ENCODE data around the gene SAA1.
"Not testable (repeated sequence)": the region's sequence is repeated elsewhere in the genome, so short reads cannot be mapped to it uniquely, and the experiment has no call there.

SAA1 gene

GRCh38 chr11:18261721-18262120 lies 4.3 kb upstream of the SAA1 start:
- DNase-seq, result no peak

DNA sequence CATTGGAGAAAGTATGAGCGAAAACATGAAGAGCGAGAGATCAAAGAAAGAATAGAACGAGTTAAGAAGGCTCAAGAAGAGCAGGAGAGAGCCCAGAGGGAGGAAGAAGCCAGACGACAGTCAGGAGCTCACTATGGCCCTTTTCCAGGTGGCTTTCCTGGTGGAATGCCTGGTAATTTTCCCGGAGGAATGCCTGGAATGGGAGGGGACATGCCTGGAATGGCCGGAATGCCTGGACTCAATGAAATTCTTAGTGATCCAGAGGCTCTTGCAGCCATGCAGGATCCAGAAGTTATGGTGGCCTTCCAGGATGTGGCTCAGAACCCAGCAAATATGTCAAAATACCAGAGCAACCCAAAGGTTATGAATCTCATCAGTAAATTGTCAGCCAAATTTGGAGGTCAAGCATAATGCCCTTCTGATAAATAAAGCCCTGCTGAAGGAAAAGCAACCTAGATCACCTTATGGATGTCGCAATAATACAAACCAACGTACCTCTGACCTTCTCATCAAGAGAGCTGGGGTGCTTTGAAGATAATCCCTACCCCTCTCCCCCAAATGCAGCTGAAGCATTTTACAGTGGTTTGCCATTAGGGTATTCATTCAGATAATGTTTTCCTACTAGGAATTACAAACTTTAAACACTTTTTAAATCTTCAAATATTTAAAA lies 3.2 kb upstream of the SAA1 start:
- DNase-seq, result not testable (repeated sequence)

- no peak for DNase-seq
Observed at GRCh38 chr11:18264035-18264434, 2.0 kb upstream of the SAA1 start.

DNA sequence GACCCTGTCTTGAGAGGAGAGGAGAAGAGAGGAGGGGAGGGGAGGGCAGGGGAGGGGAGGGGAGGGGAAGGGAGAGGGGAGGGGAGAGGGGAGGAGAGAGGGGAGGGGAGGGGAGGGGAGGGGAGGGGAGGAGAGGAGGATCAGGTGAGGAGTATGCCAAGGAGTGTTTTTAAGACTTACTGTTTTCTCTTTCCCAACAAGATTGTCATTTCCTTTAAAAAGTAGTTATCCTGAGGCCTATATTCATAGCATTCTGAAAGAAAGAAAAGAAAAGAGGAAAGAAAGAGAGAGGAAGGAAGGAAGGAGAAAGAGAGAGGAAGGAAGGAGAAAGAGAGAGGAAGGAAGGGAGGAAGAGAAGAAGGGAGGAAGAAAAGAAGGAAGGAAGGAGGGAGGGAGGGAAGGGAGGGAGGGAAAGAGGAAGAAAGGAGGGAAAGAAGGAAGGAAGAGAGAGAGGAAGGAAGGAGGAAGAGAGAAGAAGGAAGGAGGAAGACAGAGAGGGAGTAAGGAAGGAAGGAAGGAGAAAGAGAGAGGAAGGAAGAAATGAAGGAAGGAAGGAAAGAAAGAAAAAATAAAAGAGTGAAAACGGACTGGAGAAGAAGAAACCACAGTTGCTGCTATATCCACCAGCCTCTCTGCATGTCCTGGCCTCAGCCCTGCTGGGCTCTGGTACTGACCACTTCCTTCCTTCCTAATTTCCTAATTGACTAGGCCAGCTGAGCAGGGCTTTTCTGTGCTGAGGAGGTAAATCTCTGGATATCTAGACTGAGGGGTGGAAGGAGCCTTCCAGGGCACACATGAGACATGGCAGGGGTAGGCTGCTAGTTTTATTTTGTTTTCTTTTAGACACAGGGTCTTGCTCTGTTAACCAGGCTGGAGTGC lies 1.1 kb upstream of the SAA1 start:
- no peak for DNase-seq

DNA sequence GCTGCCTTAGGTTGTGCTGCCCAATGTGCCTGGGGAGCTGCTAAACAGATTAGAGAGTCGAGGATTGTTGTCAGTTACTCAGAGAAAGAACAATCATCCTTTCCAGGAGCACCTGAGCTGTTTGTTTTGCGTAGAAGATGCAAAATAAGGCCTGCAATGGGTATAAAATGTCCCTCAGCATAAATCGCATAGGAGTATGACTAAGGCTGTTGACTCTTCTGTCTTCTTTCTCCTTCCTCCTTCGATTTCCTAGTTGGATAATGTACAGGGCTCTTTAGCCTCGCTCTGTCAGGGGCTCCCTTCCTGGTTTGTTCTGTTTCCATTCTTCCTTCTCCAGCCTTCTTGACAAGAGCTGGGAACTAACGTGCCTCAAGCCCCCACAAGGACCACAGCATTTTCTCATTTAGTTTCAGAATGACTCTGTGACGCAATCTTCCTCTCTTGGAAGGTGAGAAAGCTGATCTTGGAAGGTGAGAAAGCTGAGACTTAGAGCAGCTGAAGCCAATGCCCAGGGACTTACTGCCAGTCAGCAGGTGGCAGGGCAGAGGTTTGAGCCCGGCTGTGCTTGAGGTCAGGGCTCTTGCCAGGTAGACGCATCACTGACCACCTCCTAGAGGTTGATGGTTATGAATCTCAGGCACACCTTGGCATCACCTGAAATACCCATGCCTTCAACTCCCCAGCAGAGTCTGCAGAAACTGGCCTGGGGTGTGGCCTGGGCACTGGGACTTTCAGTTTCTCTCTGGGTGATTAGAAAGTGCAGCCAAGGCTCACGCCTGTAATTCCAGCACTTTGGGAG lies 1.5 kb downstream of the SAA1 start:
- not testable (repeated sequence) for DNase-seq

DNA sequence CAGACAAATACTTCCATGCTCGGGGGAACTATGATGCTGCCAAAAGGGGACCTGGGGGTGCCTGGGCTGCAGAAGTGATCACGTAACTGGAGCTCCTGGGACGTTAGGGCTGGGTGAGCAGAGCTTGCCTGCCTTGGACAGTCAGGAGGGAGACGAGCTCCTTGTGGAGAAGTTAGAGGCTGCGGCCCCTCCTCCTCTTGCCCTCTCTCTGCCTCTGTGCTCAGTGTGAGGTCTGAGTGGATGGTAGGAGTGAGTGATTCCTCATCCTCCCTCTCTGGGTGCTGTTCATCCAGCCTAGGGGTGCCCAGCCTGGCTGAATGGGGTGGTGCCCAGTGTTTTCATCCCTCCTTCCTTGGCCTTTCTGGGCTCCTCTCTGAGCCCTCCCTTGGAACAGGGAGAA lies 3.2 kb downstream of the SAA1 start:
- not testable (repeated sequence) for DNase-seq

- no peak for DNase-seq
Observed at GRCh38 chr11:18270102-18270501, 4.0 kb downstream of the SAA1 start.

GRCh38 chr11:18271206-18271605 lies 5.1 kb downstream of the SAA1 start:
- DNase-seq, result no peak

DNA sequence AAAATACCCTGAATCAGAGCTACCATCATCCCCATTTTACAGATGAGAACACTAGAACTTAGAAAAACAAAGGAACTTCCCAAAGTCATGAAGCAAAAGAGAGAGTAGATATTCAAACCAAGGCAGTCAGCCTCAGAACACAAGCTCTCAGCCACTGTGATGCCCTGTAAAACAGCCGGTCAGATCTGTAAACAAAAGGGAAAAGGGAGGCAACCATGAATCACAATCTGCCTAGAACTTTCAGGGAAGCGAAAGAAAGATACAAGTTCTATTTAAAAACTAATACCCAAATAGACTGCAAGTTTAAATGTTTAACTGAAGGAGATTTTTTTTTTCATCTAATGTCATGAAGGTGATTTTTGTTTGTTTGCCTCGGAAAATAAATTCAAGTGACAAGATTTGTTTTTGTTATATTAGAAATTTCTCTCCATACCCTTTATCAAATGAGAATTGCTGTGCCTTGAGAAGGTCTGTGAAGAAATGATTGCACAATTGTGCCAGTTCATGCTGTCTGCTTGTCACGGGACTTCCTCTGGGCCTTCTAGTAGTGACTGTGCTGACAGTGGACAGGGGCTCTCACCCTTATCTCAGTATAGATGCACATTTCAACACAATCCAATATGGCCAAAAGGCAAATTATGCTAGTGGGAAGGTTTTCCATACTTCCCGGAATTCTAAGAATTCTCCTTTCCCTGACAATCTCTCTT lies 11.7 kb downstream of the SAA1 start:
- peak; percentile 93 for DNase-seq

- DNase-seq, result peak; percentile 69
Observed at GRCh38 chr11:18280438-18281045, 14.5 kb downstream of the SAA1 start.

DNA sequence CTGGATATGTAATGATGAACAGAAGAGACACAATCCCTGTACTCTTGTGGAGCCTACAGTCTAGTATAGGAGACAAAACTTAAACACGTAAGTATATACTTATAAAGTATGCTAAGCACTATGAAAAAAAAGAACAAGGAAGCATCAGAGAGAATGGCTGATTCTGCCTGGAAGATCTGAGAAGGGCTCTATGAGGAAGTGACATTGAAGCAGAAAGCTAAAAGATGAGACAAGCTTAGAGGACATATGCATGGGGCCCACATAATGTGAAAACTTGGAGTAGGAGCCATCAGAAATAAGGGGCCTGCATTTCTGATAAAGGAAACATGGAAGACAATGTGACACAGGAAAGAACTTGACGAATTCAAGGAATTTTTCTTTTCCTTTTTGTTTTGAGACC lies 16.6 kb downstream of the SAA1 start:
- no peak for DNase-seq

DNA sequence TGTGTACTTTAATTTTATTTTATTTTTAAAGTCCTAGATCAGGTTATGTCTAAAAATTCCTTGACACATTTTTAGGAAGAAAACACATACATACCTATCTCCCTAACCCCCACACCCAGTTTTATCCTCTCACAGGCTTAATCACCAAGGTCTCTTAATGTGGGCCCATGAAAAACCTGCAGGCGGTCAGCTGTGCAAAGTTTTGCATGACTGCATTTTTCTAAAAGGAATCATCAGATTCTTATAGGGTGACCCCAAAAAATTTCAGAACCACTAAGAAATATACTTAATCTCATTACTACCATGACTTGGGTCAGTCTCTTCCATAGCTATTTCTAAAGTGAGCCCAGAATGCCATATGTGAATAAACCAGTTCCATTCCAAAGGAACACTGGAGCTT lies 19.8 kb downstream of the SAA1 start:
- DNase-seq, result no peak

GRCh38 chr11:18288911-18289310 lies 22.8 kb downstream of the SAA1 start:
- no peak for DNase-seq

GRCh38 chr11:18294862-18295261 lies 28.8 kb downstream of the SAA1 start:
- DNase-seq, result no peak

DNA sequence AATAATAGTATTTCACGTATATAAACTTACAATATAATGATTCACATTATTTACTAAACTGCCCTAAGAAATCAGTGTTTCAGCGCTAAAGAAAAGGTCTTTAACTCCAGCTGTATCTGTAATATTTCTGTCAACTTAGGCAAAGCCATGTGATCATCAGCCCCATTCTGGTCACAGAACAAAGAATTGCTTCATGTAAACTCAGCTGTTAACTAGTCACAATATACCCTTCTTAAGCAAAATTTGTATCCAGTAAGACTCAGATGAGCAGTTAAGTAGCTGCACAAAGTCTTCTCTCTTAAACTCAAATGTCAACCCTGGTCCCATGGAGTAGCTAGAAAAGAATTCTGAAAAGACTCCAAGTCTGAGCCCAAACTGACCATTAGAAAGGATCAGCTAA lies 29.3 kb downstream of the SAA1 start:
- DNase-seq, result no peak

GRCh38 chr11:18299721-18300120 lies 33.7 kb downstream of the SAA1 start:
- DNase-seq, result peak; percentile 77

DNA sequence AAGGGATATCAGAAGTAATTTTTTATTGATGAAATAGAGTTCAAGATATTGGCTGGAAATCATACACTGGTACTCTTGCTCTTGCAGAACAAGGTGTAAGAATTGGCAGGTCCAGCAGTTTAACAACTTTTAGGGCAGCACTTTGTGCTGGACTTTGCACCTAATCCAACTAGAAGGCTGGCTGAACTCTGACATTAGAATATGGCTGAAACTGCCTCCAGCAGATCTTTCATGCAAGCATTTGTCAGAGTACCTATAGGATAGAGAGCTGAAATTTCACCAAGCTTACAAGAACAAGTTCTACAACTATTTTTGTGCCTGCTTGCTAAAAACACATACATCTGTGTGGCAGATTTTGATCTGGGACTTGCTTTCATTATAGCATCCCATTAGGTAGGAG lies 38.7 kb downstream of the SAA1 start:
- DNase-seq, result no peak

DNA sequence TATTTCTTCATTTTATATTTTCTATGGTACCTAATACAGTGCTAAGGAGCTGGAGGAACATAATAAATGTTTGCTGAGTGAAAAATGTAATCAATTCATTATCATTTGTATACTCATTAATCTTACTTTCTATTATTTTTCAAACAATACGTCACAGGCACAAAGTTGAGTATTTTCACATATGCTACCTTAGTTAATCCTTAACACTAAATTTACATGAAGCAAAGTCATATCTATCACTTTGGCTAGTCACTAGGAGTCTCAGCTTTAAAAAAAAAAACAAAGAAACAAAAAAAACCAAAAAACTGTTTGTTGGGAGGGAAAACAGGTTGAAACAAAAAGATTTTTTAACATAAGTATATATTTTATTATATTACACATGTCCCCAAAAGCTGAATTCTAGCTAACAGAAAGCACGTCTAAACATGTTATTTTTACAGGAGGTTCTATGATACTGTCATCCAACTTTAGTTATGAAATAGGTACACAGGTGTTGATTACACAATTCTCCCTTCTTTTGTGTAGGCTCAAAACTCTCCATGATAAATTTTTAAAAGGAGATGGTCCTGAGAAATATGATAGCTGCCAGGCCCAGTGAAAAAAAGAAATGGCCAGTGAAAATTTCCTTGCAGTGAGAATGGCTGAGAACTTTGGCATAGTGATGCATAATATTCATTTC lies 41.5 kb downstream of the SAA1 start:
- no peak for DNase-seq

GRCh38 chr11:18308242-18308641 lies 42.2 kb downstream of the SAA1 start:
- DNase-seq, result no peak

GRCh38 chr11:18309691-18310090 lies 43.6 kb downstream of the SAA1 start:
- DNase-seq, result no peak

DNA sequence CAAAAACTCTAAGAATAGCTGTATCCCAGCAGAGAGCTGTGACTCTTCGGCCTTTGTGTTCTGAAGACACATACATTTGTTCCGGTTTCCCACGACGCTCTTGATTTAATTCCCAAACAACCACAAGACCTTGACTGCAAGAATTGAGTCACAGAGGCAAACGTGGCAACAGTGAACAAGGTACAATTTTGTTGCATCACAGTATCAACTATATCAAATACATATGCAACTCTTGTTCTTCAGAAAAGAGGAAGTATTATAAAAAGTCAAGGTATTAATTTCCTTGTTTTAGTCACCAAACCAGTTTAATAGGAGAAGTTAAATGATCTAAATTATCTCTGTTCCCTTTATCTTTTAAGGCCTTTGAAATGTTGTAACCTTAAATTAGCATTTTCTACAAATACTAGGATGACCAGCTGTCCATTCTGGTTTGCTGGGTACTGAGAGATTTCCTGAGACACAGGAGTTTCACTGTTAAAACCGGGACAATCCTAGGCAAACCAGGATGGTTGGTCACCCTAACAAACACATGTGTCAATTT lies 44.8 kb downstream of the SAA1 start:
- peak; percentile 65 for DNase-seq

DNA sequence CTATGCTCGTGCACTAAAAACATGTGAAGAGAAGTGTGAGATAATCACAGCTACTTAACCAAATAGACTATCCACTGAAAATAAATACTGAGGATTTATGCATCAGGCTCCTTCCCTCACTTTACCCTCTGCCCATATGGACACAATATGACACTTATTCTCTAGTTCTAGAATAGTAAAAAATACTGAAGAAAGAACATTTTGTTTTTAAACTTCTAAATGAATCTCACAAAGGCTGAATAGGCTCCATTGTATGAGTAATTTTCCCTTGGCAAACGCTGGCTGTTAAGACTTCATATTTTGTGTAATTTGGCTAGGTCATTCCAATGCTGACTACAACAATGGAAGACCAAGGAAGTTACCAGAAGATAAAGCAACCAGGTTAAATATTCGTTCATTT lies 45.9 kb downstream of the SAA1 start:
- no peak for DNase-seq
